ENCODE measurements around the gene PPP2R5A.
"Not testable (repeated sequence)": the region's sequence is repeated elsewhere in the genome, so short reads cannot be mapped to it uniquely, and the experiment has no call there.

The PPP2R5A gene

DNA sequence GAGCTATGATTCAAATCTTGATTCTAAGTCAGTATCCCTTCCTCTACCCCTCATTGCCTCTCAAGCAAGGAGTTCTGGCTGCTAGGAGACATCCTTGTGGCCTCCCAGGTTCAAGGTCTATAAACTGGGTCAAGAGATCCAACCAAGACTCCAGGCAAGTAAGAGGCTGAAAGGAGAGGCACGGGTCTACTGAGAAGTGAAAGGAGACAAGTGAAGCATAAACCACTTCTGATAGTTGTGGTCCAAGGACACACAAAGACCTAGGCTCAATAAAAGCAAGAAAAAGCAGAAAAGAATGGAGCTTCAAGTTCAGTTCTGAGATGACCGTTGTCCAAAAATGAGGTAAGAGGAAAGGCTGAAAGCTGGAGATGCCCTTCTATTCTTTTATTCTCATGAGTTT, 17.8 kb upstream of the PPP2R5A start:
- no peak for DNase-seq (ENCODE audit: low spot score)

DNA sequence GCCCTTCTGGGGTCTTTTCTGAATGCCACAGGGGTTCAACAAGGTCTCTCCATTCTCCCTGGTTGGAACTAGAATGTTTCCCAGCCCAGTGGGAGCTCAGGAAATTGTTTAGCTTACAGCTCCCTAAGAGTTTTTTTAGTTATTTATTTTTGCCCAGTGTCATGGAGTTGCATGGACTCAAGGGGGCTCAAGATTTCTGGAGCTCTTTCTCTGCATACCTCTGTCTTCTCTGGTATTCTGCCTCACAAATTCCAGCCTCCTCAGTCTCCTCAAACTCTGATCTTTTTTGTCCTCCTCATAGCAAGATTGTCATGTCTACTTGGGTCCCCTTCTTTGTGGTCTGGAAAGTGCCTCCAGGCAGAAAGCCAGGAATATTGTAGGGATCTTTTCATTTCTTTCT, 15.9 kb upstream of the PPP2R5A start:
- no peak for DNase-seq (ENCODE audit: low spot score)

DNA sequence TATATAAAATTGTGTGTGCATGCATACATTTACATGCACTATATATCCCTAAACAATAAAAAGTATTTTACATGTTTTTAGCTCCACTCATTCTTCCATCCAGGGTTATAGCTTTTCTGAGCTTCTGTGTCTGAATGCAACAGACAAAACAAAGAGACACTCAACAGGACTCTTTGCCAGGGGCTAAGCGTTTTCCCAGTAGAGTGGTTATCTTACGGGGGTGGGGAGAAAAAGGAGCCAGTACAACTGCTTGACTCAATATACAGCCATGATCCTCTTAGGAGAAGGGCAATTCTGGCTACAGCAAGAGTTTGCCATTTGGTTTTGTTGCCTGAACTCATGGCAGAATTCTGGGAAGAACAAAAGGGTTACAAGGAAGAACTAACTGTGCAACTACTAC, 14.6 kb upstream of the PPP2R5A start:
- no peak for DNase-seq (ENCODE audit: low spot score)

DNA sequence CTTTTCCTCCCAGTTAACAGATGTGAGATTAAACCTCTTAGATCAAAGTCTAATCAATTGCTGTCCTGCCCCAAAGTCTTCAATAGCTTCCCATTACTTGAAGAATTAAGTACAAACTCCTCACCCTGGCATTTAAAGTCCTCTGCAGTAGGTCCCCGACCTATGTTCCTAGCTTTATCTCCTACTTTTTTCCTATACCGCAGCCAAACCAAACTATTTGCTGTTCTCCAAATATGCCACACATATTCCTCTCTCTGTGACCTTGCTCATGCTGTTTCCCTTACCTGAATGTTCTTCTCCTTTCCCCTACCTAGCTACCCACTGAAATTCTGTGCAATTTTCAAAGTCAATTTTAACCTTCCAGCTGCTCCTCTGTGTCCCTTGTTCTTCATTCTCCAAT, 14.0 kb upstream of the PPP2R5A start:
- DNase-seq (ENCODE audit: low spot score) = no peak

DNA sequence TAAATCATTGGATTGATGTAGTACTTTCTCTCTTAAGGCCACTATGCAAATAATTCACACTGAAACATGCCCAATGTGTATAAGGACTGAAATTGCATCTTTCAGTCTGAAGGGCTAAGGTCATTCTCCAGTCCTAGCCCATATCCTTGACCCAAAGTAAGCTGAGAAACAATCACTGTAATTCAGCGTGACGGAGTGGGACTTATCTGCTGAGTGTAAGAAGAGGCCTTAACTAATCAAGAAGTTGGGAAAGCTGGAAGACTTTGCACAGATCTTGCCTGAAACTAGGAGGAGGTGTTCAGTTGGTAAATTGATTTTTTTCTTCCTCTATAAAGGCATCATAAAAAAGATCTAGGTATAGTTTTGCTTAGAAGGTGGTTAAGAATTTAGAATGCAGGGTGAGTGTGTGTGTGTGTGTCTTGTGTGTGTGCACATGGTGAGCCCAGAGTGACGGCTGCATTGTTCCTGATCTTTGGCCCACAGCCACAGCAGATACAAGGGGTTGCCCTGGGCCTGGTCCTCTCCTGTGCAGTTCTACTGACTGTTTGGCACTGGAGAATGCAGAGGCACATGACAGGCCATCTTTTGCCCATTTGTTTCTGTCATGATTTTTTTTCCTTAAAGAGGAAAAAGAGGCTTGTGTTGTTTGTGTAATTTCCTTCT, 13.3 kb upstream of the PPP2R5A start:
- no peak for DNase-seq (ENCODE audit: low spot score)

DNA sequence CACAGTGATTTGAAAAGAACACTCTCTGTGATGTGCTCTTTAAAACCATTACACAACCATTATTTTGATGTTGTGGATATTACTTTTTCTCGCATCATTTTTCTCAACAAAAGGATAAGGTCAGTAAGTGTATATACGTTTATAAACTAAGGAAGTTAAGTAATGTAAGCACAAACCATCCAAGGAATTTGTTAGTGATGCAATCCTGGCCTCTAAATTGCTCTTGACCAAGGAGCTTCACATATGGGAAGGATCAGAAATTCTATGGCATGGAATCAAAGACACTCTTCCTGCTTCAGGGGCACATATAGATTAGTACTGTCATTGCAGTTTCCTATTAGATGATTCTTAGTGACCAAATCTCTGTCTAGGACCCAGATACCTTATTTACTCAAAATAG, 3.6 kb upstream of the PPP2R5A start:
- no peak for DNase-seq (ENCODE audit: low spot score)

DNA sequence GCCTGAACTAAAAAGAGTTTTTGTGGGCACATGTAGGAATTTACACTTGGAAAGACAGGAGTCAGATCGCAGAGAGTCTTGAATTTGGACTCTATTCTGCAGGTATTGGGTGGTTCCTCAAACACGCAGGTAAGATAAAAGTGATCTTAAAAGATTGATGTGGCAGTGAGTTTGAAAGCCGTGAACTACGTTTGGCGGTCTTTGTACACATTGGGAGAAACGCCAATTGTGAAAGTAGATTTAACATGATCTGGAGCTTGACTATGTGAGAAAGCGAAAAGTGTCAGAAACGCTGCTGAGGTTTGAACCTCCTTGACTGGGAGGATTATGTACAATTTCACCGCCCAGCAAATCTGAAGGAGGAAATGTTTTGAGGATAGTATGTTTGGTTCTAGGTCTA, 1.5 kb upstream of the PPP2R5A start:
- no peak for DNase-seq (ENCODE audit: low spot score)

DNA sequence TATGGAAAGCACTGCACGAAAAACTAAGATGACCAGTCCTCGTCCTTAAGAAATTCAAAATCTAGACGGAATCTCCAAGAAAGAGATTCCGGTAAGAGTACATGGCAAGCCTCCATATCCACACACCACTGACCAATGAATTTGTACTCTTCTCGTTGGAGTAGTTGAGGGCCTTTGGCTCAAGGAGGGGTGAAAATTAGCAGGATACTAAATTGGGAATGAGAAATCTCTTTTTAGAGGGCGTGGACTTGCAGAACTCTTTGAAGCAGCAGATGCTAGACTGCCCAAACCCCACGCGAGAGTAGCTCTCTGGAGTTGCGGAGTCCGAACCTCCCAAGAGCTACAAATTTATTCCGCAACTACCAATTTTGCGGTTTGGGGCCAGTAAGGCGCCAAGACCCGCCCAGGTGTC, 872 bp upstream of the PPP2R5A start:
- no peak for DNase-seq (ENCODE audit: low spot score)

DNA sequence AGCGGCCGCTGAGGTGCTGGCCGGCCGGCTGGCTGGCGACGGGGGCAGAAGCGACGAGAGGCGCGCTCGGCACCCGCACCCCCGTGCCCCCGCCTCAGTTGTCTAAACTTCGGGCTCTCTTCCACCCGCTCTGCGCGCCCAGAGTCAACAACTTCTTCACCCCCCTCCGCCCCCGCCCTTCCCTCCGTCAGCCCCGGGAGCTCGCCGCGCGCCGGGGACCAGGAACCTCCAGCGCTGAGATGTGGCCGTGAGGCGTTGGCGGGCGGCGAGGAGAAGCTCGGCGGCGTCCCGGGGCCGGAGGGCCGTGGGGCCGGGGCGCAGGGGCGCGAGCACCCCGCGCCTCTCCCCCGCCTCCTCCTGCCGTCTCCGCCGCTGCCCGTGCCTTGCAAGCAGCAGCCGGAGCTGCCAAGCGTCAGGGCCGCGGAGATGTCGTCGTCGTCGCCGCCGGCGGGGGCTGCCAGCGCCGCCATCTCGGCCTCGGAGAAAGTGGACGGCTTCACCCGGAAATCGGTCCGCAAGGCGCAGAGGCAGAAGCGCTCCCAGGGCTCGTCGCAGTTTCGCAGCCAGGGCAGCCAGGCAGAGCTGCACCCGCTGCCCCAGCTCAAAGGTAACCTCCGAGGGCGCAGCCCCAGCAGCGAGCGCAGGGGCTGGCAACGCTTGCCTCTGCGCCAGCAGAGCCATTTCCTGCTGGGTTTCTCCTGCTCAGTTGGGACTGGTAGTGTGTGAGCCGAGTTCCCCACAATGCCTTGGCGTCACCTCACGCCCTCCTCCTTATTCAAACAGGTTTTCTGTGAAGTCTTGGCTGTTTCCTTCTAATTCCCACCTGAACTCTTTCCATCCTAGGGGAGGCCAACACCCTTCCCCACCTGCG, 710 bp downstream of the PPP2R5A start:
- DNase-seq (ENCODE audit: low spot score) = peak; percentile 68

DNA sequence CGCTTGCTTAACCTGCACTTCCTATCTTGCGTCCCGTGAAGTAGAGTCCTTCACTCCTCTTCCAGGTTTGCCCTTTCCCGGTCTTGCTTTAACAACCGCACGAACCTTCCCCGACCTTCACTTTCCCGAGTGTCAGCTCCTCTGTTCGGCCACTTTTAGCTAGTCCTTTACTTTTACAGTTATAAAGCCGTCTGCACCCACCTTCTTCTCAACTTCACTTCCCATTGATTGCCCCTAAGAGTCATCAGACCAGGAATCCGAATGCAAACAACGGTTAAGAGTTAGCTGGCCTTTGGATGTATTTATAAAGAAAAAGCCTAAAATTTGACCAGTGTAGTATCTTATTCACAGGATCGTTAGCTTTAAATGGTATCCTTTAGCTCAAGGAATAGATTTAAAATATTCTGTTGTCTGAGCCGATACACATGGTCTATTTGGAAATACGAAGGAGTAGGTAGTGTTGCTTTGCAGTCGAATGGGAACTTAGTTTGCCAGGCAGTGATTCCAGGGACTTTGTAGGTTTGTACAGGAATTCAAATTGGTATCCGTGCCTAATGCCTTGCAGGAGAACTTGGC, 1.4 kb downstream of the PPP2R5A start:
- DNase-seq (ENCODE audit: low spot score) = peak; percentile 52

DNA sequence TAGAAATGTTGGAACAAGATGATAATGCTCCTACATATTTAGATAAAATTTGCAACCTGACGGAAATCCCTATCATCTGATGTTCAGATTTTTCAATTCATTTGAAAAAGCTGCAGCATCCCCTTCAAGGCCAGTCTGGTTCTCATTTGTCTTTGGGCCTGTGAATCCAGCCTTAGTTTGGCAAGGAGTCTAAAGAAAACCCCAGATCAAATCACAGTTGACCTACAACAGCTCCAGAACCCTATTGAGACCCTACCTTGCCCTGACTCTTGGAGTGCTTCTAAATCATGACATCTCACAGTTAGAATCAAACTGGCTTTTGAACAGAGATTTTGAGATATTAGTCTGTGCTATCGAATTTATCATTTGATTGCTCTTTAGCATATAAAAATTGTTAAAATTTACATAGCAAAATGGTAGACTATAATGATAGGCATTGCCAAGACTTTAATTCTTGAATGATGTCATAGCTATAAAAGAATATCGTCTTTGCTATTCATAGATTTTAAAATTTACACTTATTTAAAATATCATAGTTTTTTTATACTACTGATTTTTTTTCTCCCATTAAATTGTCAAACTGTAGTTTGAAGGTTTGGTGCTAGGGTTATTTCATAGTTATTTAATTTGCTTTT, 2.2 kb downstream of the PPP2R5A start:
- no peak for DNase-seq (ENCODE audit: low spot score)

DNA sequence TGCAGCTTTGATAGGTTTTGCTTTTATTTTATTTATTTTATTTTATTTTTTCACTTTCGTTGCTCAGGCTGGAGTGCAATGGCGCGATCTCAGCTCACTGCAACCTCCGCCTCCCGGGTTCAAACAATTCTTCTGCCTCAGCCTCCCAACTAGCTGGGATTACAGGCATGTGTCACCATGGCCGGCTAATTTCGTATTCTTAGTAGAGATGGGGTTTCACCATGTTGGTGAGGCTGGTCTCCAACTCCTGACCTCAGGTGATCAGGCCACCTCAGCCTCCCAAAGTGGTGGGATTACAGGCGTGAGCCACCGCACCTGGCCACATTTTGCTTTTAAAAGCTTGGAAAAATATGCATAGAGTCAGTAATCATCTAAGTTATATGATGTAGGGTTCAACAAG, 2.8 kb downstream of the PPP2R5A start:
- not testable (repeated sequence) for DNase-seq (ENCODE audit: low spot score)

DNA sequence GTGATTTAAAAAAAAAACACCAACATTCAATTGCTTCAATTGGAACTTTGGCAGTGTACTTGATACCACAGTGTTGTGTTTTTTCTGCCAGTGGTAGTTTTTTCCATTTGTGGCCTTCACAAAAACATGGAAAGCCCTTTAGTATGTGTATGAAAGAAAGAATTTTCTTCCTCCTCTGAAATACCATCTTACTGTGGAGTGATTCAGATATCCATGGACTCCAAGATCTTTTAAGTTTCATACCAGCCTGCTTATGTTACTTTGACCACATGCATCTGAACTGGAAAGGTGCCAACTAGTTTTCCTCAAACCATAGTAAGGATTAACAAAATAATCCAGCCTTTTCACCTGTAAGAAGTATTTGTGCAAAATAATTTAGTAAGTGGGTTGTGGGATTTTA, 3.4 kb downstream of the PPP2R5A start:
- DNase-seq (ENCODE audit: low spot score) = no peak

DNA sequence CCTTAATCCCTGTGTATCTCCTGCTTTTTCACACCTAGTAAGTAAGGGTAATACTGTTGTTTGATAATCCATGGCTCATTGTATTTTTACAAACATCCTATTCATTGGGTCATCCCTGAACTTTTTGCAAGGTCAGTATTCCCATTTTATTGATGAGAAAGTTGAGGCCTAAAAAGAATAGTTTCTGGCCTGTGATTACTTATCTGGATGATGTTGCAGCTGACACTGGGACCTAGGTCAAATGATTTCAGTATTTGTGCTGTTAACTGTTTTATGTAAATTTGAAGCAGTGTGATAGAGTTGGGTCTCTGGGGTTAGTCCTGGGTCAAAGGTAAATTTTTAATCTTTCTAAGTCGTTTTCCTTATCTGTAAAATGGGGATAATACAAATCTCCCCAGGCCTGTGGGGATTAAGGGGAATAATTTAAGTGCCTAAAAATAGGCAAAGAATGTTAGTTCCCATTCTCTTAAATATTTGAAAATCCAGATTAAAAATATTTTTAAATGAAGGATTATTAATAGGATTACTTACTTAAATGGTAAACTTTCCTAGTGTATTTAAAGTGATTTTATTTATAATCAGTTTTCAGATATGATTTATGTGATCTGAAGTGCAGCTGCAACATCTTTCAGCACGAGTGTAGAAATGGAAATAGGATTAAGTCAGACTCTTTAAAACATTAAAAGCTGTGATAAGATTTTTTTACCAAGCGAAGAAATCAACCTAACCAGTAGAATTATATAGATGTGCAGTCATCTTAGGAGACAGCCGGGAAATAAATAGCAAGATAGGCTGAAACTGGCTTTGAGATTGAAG, 4.3 kb downstream of the PPP2R5A start:
- no peak for DNase-seq (ENCODE audit: low spot score)

DNA sequence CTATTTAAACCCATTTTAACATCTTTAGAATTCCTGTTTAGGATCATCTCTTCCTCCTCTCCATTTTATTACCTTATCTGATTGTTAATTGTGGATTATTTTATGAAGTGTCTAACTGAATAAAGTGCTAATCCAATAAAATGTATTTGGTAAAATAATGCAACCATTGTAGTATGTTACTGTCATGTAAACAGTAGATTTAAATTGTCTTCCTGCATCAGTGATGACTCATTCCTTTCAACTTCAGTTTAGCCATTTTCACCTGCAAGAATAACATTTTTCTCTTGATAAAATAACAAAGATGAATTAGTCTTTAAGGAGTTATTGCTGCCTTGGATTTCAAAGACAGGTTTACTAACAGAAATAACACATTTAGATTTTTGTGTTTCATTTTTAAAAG, 5.4 kb downstream of the PPP2R5A start:
- peak; percentile 54 for DNase-seq (ENCODE audit: low spot score)

DNA sequence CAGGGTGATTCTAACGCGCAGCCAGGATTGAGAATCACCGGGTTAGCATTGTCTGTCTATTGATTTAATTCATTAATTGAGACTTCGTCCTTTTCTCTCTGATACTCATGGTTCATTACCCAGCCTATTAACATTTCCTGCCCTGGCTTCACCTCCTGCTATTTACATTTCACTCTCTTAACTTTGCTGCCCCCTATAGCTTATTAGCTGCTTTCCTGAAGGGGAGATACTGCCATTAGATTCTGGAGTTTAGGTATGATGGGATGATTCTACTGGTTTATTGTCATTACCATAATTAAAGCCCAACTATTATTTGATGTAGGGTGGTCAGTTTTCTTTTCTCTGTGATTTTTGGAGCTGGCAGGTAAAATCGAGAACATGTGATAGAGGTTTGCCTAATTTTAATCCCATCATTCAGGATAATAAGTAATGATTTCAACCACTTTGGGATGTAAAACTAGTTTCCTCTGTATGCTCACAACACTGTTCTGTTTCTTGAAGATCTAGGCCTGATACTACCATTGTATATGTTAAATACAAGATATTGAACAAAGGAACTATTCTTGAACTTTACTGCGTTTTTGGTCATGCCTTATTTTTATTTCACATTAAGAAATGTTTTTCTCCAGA, 6.4 kb downstream of the PPP2R5A start:
- DNase-seq (ENCODE audit: low spot score) = peak; percentile 84

DNA sequence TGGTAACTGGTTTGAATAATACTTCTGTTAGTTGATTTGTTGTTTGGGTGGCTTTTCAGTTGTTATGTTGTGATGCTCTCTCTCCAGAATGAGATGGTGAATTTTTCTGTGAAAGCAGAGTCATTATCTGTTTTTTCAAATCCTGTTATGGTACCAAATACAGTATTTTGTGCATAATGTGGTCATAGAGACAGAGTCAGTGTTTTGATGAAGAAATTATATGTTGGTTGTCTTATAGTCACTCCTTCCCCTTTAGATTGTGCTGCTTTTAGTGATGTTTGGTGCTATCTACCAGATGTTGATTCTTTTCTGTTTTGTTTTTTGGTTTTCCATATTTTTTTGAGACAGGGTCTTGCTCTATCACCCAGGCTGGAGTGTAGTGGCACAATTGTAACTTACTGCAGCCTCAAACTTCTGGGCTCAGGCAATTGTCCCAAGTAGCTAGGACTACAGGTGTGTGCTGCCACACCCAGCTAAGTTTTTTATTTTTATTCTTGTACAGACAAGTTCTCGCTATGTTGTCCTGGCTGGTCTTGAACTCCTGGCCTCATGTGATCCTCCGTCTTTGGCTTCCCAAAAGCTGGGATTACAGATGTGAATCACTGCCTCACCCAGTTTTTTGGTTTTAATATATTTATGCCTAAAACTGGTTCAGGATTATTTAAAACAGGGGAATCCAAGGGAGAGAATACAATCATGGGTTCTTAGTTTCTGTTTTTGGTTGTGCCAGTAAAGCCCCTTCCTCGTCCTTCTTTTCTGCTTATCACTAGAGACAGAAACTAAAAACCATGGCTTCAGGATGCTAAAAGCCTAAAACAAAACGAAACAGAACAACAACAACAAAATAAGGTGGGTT, 7.3 kb downstream of the PPP2R5A start:
- DNase-seq (ENCODE audit: low spot score) = no peak

DNA sequence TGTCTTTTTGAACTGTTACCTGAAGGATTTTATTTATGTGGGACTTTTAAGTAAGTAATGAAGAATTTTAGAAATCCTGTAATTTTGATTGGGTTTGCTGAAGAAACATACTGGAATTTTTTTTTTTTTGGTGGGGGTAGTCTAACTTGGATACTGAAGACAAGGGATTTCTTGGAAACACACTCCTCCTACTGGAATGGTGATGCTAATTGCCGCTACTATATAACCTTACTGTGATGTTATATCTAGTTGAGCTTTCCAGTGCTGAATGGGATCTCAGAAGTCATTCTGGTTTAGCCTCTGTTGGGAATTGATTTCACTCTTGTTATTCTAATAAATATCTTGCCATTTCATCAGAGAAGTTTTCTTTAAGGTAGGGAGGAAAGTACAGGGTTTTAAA, 8.4 kb downstream of the PPP2R5A start:
- DNase-seq (ENCODE audit: low spot score) = no peak

DNA sequence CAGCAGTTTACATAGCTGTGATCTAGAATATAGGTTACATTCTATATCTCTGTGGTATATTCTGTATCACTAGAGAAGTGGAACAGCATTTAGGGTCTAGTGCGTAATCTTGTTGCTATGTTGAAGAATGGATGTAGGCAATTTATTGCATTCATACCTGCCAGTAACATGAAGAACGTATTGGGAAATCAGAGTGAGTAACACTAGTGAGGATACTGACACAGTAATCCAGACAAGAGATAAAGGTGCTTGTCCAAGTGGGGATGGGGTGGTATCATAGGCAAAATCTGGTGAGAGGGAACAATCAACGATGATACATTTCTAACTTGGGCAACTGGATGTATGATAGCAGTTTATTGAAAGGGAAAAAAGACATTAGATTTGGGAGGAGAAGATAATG, 9.8 kb downstream of the PPP2R5A start:
- DNase-seq (ENCODE audit: low spot score) = no peak

DNA sequence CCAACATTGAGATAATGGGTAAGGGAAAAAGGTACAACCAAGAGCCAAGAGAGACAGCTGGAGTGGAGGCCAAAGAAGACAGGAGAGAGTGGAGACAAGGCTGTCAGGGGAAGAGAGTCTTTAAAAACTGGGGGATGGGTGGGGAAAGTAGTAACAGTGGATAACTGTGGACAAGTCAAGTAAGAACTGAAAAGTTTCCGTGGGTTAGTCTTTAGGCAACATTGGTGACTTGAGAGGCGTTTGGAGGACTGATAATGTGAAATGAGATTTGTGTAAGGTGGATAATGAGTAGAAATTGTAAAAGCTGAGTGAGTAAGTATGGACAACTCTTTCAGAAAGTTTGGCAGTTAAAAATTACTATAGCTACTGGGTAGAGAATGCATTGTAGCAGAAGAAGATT, 10.4 kb downstream of the PPP2R5A start:
- DNase-seq (ENCODE audit: low spot score) = no peak

DNA sequence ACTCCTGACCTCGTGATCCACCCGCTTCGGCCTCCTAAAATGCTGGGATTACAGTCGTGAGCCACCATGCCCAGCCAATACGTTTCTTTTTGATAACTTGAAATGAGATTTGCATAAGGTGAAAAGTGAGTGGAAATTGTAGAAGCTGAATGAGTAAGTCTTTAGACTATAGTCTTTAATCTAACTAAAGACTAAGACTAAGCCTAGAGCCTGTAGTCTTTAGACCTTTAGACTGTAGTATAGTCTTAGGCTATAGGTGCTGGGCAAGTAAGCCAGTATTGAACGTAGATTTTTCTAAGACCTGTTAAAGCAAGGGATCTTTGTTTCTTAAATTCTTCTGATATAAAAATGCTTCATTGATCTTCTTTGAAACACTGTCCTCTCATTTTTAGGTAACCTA, 12.1 kb downstream of the PPP2R5A start:
- DNase-seq (ENCODE audit: low spot score) = no peak
